ENCODE data around the gene KRTAP3-3. TPM values are rescaled to one million over a fixed set of nuclear protein-coding genes. Genes with fewer than 3 reads are reported as not detected.

Gene KRTAP3-3
- total and polyA plus RNA-seq, 9 donors, result not detected

DNA sequence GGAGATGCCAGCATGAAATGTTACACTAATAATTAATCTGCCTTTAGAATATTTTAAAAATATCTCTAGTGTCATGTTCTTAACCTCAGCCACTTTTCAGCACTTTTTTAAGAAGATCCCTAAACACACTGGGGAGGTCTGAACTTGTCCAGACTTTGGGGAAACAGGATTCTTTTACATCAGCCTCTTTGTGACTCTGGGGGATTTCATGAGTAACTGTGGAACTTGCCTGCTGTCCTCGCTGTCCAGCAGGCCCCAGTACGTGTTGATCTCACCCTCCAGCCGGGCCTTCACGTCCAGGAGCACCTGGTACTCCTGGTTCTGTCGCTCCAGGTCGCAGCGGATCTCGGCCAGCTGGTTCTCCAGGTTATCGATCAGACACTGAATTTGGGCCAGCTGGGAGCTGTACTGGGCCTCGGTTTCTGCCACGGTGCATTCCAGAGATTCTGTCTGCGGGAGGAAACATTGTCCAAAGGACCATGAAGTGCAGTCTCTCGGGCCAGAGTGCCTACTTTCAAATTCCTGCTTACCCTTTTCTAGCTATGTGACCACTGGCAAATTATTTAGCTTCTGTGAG lies 15.3 kb downstream of the KRTAP3-3 start:
- no peak overlapping the region for H3K27ac ChIP-seq
- TF ChIP-seq, protein P1, sequence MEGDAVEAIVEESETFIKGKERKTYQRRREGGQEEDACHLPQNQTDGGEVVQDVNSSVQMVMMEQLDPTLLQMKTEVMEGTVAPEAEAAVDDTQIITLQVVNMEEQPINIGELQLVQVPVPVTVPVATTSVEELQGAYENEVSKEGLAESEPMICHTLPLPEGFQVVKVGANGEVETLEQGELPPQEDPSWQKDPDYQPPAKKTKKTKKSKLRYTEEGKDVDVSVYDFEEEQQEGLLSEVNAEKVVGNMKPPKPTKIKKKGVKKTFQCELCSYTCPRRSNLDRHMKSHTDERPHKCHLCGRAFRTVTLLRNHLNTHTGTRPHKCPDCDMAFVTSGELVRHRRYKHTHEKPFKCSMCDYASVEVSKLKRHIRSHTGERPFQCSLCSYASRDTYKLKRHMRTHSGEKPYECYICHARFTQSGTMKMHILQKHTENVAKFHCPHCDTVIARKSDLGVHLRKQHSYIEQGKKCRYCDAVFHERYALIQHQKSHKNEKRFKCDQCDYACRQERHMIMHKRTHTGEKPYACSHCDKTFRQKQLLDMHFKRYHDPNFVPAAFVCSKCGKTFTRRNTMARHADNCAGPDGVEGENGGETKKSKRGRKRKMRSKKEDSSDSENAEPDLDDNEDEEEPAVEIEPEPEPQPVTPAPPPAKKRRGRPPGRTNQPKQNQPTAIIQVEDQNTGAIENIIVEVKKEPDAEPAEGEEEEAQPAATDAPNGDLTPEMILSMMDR (IDR thresholded peaks at IDR 0.05), result no peak
- TF ChIP-seq EP300 (IDR thresholded peaks at IDR 0.05) (no peak), POLR2A (IDR thresholded peaks at IDR 0.05) (no peak)
- H3K27me3 ChIP-seq, result no peaks in the 10 kb centered on the region
- intact Hi-C loops (cut with DNase I), result no loop called here
- DNase-seq, result no peak
- no peak overlapping the region for H3K4me3 ChIP-seq
- H3K4me1 ChIP-seq (ENCODE audit: insufficient read depth), result peaks cover 2% of the 10 kb centered on the region
- H3K36me3 ChIP-seq, result no peaks in the 10 kb centered on the region
- 21 to 47% (median 28%) methylated on average over 13 of the region's 13 CpGs for WGBS, 3 donors
- no peaks in the 10 kb centered on the region for H3K9me3 ChIP-seq

DNA sequence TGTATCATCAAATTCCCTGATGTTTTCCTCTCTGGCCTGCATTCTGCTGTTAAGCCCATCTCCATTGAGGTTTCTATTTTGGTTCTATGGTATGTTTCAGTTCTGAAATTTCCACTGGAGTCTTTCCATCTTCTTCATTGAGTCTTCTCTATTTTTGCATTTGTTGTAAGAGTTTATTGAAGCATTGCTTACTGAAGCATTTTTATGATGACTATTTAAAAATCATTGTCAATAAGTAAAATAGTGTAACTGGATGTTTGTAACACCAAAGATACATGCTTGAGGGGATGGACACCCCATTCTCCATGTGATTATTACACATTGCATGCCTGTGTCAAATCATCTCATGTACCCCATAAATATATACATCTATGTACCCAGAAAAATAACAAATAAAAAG lies 18.4 kb downstream of the KRTAP3-3 start:
- Histone ChIP-seq H3K4me3 (no peak overlapping the region), H3K4me1 (ENCODE audit: insufficient read depth) (no peaks in the 10 kb centered on the region), H3K27ac (no peak overlapping the region), H3K9me3 (no peaks in the 10 kb centered on the region), H3K36me3 (no peaks in the 10 kb centered on the region), H3K27me3 (no peaks in the 10 kb centered on the region)
- TF ChIP-seq POLR2A (IDR thresholded peaks at IDR 0.05) (no peak), EP300 (IDR thresholded peaks at IDR 0.05) (no peak)
- TF ChIP-seq, protein P1 (IDR thresholded peaks at IDR 0.05), result no peak
- no peak for DNase-seq
- intact Hi-C loops (cut with DNase I), result no loop called here

DNA sequence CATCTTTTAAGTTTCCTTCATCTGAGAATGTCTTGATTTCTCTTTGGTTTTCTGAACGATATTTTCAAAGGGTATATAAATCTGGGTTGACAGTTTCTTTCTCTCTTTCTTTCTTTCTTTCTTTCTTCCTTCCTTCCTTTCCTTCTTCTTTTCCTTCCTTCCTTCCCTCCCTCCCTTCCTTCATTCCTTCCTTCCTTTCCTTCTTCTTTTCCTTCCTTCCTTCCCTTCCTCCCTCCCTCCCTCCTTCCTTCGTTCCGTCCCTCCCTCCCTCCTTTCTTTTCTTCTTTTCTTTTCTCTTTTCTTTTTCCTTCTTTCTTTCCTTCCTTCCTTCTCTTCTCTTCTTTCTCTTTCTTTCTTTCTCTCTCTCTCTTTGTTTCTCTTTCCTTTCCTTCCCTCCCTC lies 19.6 kb downstream of the KRTAP3-3 start:
- WGBS, 3 donors, result 69 to 95% (median 88%) methylated on average over 3 of the region's 3 CpGs
- Histone ChIP-seq H3K4me1 (ENCODE audit: insufficient read depth) (no peaks in the 10 kb centered on the region), H3K27ac (no peak overlapping the region), H3K36me3 (no peaks in the 10 kb centered on the region), H3K9me3 (no peaks in the 10 kb centered on the region), H3K4me3 (no peak overlapping the region), H3K27me3 (no peaks in the 10 kb centered on the region)
- DNase-seq, result no peak
- intact Hi-C loops (cut with DNase I), result no loop called here
- TF ChIP-seq, protein P1 (IDR thresholded peaks at IDR 0.05), result no peak
- no peak for TF ChIP-seq POLR2A (IDR thresholded peaks at IDR 0.05)
- no peak for TF ChIP-seq EP300 (IDR thresholded peaks at IDR 0.05)

DNA sequence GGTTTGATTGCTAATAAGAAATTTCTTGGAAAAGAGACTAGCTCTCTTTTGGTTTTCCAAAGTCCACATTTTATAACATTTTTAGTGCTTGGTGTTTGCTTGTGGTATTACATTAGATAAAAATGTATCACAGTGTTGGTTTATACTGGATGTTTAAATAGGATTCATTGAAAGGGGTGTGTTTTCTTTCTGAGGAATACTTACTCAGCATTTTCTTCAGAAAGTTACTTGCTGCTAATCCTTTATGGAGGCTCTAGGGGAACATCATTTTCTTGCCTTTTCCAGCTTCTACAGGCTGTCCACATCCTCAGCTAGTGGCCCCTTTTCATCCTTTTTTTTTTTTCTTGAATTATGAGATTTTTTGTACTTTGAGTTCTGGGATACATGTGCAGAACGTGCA lies 26.4 kb downstream of the KRTAP3-3 start:
- WGBS, 3 donors, result 82 to 86% (median 85%) methylated on average over 1 of the region's 1 CpG
- Histone ChIP-seq H3K4me3 (no peak overlapping the region), H3K27ac (no peak overlapping the region), H3K27me3 (no peaks in the 10 kb centered on the region), H3K4me1 (ENCODE audit: insufficient read depth) (no peaks in the 10 kb centered on the region), H3K9me3 (no peaks in the 10 kb centered on the region), H3K36me3 (no peaks in the 10 kb centered on the region)
- TF ChIP-seq, protein P1 (IDR thresholded peaks at IDR 0.05), result no peak
- TF ChIP-seq POLR2A (IDR thresholded peaks at IDR 0.05) (no peak), EP300 (IDR thresholded peaks at IDR 0.05) (no peak)
- DNase-seq, result no peak
- intact Hi-C loops (cut with DNase I), result no loop called here
